IMR-90 (cell line): ENCODE measurements around the gene CHST3.

Source experiments
- BHLHE40 ChIP-seq: fragments of 150-350 bp; IDR thresholded peaks from 2 replicates; pipeline ENCODE4 v1.6.1; 2016; ENCODE audit warnings: mild to moderate bottlenecking, low read depth, low read length
- CEBPB ChIP-seq: IDR thresholded peaks from 2 replicates; pipeline ENCODE4 v1.6.1; 2012; ENCODE audit warnings: low read depth, low read length, improper control_type of control experiment
- CTCF ChIP-seq: conservative IDR thresholded peaks from 2 replicates; pipeline ENCODE4 v1.5.1; 2012; ENCODE audit warnings: mild to moderate bottlenecking, low read depth, low read length, improper control_type of control experiment
- MAFK ChIP-seq: IDR thresholded peaks from 2 replicates; pipeline ENCODE4 v1.6.1; 2012; ENCODE audit warnings: low read depth, low read length, improper control_type of control experiment
- MXI1 ChIP-seq: IDR thresholded peaks from 2 replicates; pipeline ENCODE4 v1.6.1; 2012; ENCODE audit warnings: low read depth, mild to moderate bottlenecking, low read length, moderate library complexity, borderline replicate concordance
- POLR2A ChIP-seq: IDR thresholded peaks from 2 replicates; pipeline ENCODE4 v1.6.1; 2012; ENCODE audit warnings: mild to moderate bottlenecking, low read depth, low read length
- RAD21 ChIP-seq: IDR thresholded peaks from 2 replicates; pipeline ENCODE4 v1.6.1; 2012; ENCODE audit warnings: low read length, improper control_type of control experiment
- SMC3 ChIP-seq: fragments of 150-350 bp; IDR thresholded peaks from 2 replicates; pipeline ENCODE4 v1.6.1; 2016; ENCODE audit warnings: low read depth, mild to moderate bottlenecking, antibody characterized with exemption, low read length, moderate library complexity

GRCh38 chr10:72056932-72057751 is 92.9 kb downstream of the CHST3 start:
- no peak for TF ChIP-seq CTCF
- TF ChIP-seq CEBPB: no peak
- no peak for TF ChIP-seq RAD21
- no peak for TF ChIP-seq MXI1
- no peak for TF ChIP-seq SMC3
- no peak for TF ChIP-seq MAFK
- no peak for TF ChIP-seq POLR2A
- TF ChIP-seq BHLHE40: no peak
